Nephron progenitor cell (in vitro differentiated cells): ENCODE measurements around the gene CHD2.

ENCODE experiments used
- DNase-seq: peaks from one replicate; pipeline ENCODE4 v3.0.0; 2021
- H3K27ac Mint-ChIP-seq: 2 replicates; pipeline ENCODE4 v1.8.0; 2021; ENCODE audit warnings: mild to moderate bottlenecking, moderate library complexity, mixed read lengths
- H3K27me3 Mint-ChIP-seq: 2 replicates; pipeline ENCODE4 v1.8.0; 2021; ENCODE audit warnings: mild to moderate bottlenecking, low read depth, mixed read lengths; ENCODE audit not compliant: poor library complexity
- H3K36me3 Mint-ChIP-seq: 2 replicates; pipeline ENCODE4 v1.8.0; 2021; ENCODE audit warnings: low read depth, mixed read lengths
- H3K4me1 Mint-ChIP-seq: 2 replicates; pipeline ENCODE4 v1.8.0; 2021; ENCODE audit warnings: mixed read lengths
- H3K4me3 Mint-ChIP-seq: 2 replicates; pipeline ENCODE4 v1.8.0; 2021; ENCODE audit warnings: mild to moderate bottlenecking, moderate library complexity, mixed read lengths
- H3K9me3 Mint-ChIP-seq: 2 replicates; pipeline ENCODE4 v1.8.0; 2021; ENCODE audit warnings: mild to moderate bottlenecking, moderate library complexity, mixed read lengths
- TF ChIP-seq, protein P1 (sequence below): fragments of 200-600 bp; sonication (generic); IDR thresholded peaks from 2 replicates; pipeline ENCODE4 v1.5.0; 2021; ENCODE audit warnings: antibody characterized with exemption

The CHD2 gene

DNA sequence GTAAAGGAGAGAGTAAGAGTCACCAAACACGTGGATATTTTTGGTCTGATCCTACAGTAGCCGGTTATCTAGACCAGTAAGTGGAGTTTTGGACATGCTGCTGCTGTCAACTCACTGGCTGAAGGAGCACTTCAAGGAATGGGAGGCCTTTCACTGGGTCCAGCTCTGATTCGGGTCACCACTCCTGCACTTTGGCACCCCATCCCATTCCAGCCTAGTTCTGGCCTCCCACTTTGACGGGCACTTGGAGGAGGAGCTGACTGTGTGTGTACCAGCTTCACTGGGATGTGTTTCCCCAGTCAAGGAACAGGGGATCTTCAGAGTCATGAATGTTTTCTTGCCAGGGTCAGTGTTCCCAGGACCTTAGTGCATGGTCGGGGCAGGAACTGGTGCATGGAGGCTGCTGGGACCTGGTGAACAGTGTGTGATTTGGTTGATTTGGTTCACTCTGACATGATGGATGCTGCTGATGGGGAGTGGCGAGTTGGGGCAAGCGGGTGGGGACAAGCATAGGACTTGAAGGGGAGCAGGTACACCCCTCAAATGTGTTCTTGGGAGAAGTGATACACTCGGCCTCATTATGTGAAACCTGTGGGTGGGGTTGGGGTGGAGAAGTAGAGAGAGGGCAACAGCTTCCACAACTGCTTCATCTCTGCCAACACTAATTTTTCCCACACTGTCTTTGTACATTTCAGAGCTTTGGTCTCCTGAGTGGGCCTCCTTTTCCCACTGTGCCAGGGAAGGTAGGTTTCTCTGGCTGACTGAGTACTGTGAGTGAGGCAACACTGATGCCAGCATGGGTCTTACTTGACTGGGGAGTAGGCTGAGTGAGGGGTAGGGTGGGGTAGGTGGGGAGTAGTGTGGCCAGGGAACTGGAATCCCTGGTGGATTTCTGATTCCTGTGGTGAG is 124.8 kb downstream of the CHD2 start:
- TF ChIP-seq, protein P1, sequence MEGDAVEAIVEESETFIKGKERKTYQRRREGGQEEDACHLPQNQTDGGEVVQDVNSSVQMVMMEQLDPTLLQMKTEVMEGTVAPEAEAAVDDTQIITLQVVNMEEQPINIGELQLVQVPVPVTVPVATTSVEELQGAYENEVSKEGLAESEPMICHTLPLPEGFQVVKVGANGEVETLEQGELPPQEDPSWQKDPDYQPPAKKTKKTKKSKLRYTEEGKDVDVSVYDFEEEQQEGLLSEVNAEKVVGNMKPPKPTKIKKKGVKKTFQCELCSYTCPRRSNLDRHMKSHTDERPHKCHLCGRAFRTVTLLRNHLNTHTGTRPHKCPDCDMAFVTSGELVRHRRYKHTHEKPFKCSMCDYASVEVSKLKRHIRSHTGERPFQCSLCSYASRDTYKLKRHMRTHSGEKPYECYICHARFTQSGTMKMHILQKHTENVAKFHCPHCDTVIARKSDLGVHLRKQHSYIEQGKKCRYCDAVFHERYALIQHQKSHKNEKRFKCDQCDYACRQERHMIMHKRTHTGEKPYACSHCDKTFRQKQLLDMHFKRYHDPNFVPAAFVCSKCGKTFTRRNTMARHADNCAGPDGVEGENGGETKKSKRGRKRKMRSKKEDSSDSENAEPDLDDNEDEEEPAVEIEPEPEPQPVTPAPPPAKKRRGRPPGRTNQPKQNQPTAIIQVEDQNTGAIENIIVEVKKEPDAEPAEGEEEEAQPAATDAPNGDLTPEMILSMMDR = no peak

DNA sequence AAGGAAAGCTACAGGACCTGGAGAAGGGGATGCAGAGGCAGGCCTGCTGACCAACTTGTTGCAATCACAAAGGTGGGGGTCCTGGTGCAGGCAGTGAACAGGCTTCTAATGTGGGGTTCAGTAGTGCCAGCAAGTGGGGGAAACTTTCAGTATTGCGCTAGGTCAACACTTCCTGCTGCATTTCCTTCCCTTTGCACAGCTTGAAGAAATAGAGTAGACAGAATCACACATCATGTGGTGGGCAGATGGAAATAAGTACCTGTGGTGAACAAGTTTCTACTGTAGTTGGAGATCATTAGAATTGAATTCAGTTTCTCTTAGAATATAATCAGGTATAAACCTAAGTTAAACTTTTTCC is 125.5 kb downstream of the CHD2 start:
- Mint-ChIP-seq H3K27ac (no peak overlapping the region), H3K36me3 (peaks cover 65% of the 10 kb centered on the region), H3K27me3 (peaks cover 3% of the 10 kb centered on the region), H3K4me1 (peaks cover 32% of the 10 kb centered on the region), H3K4me3 (no peak overlapping the region), H3K9me3 (no peaks in the 10 kb centered on the region)
- no peak for DNase-seq
- TF ChIP-seq, protein P1 = no peak

More for the DNA sequence above, 124.8 kb downstream of the CHD2 start:
- Mint-ChIP-seq H3K9me3 (no peaks in the 10 kb centered on the region), H3K36me3 (peaks cover 72% of the 10 kb centered on the region), H3K27ac (peak overlapping the region; percentile 41), H3K27me3 (peaks cover 3% of the 10 kb centered on the region), H3K4me1 (peaks cover 26% of the 10 kb centered on the region), H3K4me3 (no peak overlapping the region)
- DNase-seq = no peak

DNA sequence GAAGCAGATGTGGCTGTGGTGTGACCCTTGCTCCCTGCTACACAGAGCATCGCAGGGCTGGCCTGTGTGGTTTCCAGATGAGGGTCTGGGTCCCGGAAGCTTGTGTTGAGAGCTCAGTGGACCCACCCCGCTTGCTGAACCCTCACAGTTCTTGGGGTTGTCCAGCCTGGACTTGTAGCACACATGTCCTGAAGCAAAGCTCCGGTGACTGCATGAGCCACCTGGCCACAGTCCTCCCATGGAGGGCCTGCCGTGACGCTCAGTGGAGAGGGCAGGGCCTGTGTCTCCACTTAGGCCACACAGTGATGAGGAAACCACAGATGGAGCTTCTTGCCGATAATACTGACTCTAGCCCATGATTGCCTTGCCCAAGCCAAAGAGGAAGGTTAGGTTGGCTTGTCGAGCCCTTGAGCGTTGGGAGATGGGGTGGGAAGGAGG is 126.3 kb downstream of the CHD2 start:
- DNase-seq = no peak
- peaks cover 34% of the 10 kb centered on the region for H3K4me1 Mint-ChIP-seq
- peaks cover 57% of the 10 kb centered on the region for H3K36me3 Mint-ChIP-seq
- peak overlapping the region; percentile 96 for H3K27ac Mint-ChIP-seq
- TF ChIP-seq, protein P1 = no peak
- H3K4me3 Mint-ChIP-seq = no peak overlapping the region
- peaks cover 3% of the 10 kb centered on the region for H3K27me3 Mint-ChIP-seq
- no peaks in the 10 kb centered on the region for H3K9me3 Mint-ChIP-seq

DNA sequence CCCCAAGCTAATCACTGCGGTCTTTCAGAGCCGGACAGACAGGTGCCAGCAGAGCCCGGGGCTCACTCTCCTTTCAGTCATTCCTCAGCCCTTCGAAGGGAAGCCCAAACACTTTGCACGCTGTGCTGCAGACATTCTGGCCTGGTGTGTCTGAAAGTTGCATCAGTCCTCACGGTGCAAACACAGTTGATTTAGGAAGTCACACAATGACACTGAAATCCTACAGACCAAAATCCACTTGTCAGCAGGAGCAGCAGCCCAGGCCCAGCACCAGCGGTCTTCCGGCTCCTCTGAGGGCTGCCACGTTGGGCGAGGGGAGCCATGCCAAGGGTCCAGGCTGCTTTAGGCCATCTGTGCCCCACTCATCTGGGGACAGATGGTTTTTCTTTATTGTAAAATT is 127.3 kb downstream of the CHD2 start:
- peaks cover 47% of the 10 kb centered on the region for H3K36me3 Mint-ChIP-seq
- H3K4me3 Mint-ChIP-seq = no peak overlapping the region
- H3K4me1 Mint-ChIP-seq = peaks cover 34% of the 10 kb centered on the region
- H3K27me3 Mint-ChIP-seq = peaks cover 8% of the 10 kb centered on the region
- peak overlapping the region; percentile 54 for H3K27ac Mint-ChIP-seq
- no peaks in the 10 kb centered on the region for H3K9me3 Mint-ChIP-seq
- DNase-seq = no peak
- TF ChIP-seq, protein P1 = no peak

DNA sequence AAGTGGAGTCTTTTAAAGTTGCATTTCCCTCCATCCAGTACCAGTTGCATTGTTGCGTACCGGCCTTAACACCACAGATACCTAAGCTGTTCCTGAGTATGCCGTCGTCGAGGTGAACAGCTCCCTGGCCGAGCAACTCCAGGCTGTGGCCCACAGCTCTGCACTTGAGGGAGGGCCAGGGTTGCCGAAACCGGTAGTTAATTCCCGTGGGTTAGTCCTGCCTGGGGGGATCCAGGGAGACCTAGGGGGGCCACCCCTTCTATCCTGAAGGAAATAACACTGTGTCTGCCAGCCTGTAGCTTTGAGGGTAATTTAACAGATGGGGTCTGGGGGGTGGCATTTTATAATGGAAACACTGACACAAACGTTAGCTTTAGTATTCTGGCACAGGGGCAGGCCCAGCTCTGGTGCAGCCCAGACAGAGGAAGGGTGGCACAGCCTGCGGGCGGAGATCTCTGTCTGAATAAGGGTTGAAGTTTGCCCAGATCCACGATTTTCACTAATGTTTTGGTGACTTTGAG is 128.0 kb downstream of the CHD2 start:
- Mint-ChIP-seq H3K4me1 (peaks cover 34% of the 10 kb centered on the region), H3K27ac (peak overlapping the region; percentile 95), H3K4me3 (no peak overlapping the region), H3K9me3 (no peaks in the 10 kb centered on the region), H3K36me3 (peaks cover 40% of the 10 kb centered on the region), H3K27me3 (peaks cover 8% of the 10 kb centered on the region)
- TF ChIP-seq, protein P1 = no peak
- no peak for DNase-seq
